Measurements from ENCODE around the gene FRMD7.

FRMD7 gene

GRCh38 chrX:132033166-132033565 lies 94.7 kb downstream of the FRMD7 start:
- no peak for DNase-seq (ENCODE audit: low read depth)
- no peak overlapping the region for H3K4me3 ChIP-seq (ENCODE audit: low read depth, low read length)
- TF ChIP-seq MAX (IDR thresholded peaks at IDR 0.05; ENCODE audit: low read depth, low read length) (no peak), MYC (IDR thresholded peaks at IDR 0.05; ENCODE audit: low read depth, low read length) (no peak), POLR2A (IDR thresholded peaks at IDR 0.05; ENCODE audit: extremely low read depth, insufficient read length) (no peak), CTCF (IDR thresholded peaks at IDR 0.05; ENCODE audit: low read depth, low read length) (no peak)

DNA sequence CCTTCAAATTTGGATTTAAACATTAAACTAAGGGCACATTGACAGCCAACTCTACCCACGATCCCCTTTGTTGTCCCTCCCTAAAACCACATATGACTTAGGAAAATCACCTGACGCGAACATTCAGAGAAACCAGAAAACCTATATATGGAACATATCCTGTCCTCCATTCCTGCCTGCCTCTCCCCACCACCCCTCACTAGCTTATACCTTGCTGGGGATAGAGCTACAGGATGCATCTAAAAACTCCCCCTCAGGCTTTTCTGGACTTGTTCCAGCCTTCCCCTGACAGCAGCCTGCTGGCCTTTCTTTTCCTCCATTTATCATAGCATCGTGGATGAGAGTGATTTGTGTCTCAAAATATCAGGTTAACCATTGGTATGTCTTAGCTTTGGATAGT lies 96.0 kb downstream of the FRMD7 start:
- H3K4me3 ChIP-seq (ENCODE audit: low read depth, low read length): no peak overlapping the region
- DNase-seq (ENCODE audit: low read depth): no peak

DNA sequence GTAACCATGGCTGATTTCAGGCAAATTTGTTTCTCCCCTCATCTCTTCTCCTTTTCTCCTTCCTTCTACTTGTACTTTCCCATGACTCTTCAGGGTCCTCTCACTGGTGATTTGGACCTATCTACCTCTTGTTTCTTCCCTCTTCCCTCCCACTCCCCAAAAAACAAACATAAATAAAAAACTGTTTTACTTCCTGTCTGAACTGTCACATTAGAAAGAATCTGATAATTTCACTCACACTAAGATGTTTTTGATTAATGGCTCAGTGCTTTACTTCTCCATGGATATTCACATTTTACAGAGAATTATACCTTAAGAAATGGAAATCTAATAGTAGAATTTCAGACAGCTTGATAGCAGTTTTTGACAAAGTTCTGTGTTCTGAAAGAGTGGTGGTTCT lies 97.6 kb downstream of the FRMD7 start:
- H3K4me3 ChIP-seq (ENCODE audit: low read depth, low read length): no peak overlapping the region
- no peak for DNase-seq (ENCODE audit: low read depth)
- TF ChIP-seq POLR2A (IDR thresholded peaks at IDR 0.05; ENCODE audit: extremely low read depth, insufficient read length) (no peak), MYC (IDR thresholded peaks at IDR 0.05; ENCODE audit: low read depth, low read length) (no peak), MAX (IDR thresholded peaks at IDR 0.05; ENCODE audit: low read depth, low read length) (no peak), CTCF (IDR thresholded peaks at IDR 0.05; ENCODE audit: low read depth, low read length) (no peak)

More for the DNA sequence above, 96.0 kb downstream of the FRMD7 start:
- TF ChIP-seq MAX (IDR thresholded peaks at IDR 0.05; ENCODE audit: low read depth, low read length): no peak
- TF ChIP-seq MYC (IDR thresholded peaks at IDR 0.05; ENCODE audit: low read depth, low read length): no peak
- TF ChIP-seq POLR2A (IDR thresholded peaks at IDR 0.05; ENCODE audit: extremely low read depth, insufficient read length): no peak
- TF ChIP-seq CTCF (IDR thresholded peaks at IDR 0.05; ENCODE audit: low read depth, low read length): no peak
